HG03571 (cell line): ENCODE data around the gene EFNA3.

Source experiments
- ATAC-seq: cut with Tn5 transposase; IDR thresholded peaks from one replicate; pipeline ENCODE4 v1.9.1; 2021; ENCODE audit not compliant: unreplicated experiment

EFNA3 gene

GRCh38 chr1:155130272-155131006, 51.8 kb downstream of the EFNA3 start:
- ATAC-seq, result no peak

GRCh38 chr1:155131285-155131684, 52.6 kb downstream of the EFNA3 start:
- ATAC-seq, result no peak

GRCh38 chr1:155131856-155132255, 53.2 kb downstream of the EFNA3 start:
- no peak for ATAC-seq

GRCh38 chr1:155133799-155134281, 55.2 kb downstream of the EFNA3 start:
- ATAC-seq, result no peak

DNA sequence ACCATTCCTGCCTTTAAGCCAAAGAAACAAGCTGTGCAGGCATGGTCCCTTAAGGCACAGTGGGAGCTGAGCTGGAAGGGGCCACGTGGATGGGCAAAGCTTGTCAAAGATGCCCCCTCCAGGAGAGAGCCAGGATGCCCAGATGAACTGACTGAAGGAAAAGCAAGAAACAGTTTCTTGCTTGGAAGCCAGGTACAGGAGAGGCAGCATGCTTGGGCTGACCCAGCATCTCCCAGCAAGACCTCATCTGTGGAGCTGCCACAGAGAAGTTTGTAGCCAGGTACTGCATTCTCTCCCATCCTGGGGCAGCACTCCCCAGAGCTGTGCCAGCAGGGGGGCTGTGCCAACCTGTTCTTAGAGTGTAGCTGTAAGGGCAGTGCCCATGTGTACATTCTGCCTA, 55.7 kb downstream of the EFNA3 start:
- ATAC-seq, result no peak

DNA sequence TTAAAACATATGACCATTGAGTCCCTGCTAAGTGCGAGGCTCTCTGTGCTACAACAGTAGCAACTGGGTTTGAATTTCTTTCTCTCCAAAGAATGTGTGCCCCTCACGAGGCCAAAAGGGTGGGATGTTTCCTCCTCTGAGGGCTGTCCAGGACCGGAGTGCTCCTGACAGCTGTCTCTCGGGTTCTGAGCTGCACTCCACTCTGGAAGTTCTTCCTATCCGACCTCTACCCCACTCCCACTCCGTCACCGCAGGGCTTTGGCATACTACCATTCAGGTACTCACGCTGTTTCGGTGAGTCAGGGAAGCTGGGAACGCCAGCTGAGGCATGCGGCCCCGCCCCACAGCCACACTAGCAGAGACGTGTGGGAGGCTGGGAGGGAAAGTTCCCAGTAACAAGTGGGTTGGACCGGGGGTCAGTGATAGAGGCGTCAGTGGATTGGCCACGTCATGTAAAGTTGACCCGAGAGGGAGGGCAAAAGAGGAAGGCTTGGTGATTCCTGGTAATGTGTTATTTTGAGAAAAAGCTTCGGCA, 56.3 kb downstream of the EFNA3 start:
- ATAC-seq, result no peak

DNA sequence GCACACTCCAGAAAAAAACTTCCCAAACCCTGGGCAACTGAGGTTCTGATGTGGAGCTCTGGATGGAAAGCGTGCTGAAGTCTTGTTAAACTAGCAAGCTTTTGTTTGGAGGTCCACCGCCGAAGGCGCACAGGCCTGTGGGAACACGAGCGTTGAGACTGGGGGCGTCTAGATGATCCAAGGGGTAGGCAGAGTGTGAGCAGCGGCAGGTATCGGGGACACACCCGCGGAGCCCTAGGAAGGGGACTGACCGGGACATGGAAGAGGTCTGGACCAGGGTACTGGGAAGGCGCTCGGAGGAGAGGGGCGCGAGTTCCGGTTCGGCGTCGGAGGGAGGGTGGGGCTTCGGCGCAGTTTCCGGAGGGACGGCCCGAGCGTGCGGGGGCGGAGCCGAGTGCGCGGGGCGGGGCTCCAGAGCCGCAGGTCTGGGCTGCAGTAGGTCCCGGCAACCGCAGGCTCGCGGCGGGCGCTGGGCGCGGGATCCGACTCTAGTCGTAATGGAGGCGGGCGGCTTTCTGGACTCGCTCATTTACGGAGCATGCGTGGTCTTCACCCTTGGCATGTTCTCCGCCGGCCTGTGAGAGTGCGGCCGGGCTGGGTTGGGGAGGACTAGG, 56.9 kb downstream of the EFNA3 start, which contains the start of gene SLC50A1:
TSS of gene SLC50A1 (plus strand) at position 438 of the 614 bp plus-strand sequence. CDS start at position 498, 60 bp downstream.
- peak; percentile 68 for ATAC-seq

GRCh38 chr1:155136748-155137147, 58.1 kb downstream of the EFNA3 start:
- ATAC-seq, result no peak
